PFSK-1 (cell line): ENCODE measurements around the gene RAP1GAP2.

Experiments
- FOXP2 ChIP-seq: optimal IDR thresholded peaks from 2 replicates; pipeline ENCODE3; 2011; ENCODE audit warnings: borderline replicate concordance, control low read depth, inconsistent platforms; ENCODE audit not compliant: insufficient read depth; ENCODE audit errors: extremely low read length, extremely low read depth
- POLR2AphosphoS5 ChIP-seq: IDR thresholded peaks from 2 replicates; pipeline ENCODE4 v1.6.1; 2012; ENCODE audit warnings: low read depth, mild to moderate bottlenecking, control low read depth, low read length, moderate library complexity
- REST ChIP-seq, 2 experiments: IDR thresholded peaks; 2 replicates each; pipeline versions ENCODE4 v1.6.1 to v1.8.0; 2011 to 2012; ENCODE audit warnings: low read depth in 2 of 2, low read length in 2 of 2, control low read depth in 1 of 2, inconsistent platforms in 1 of 2, mild to moderate bottlenecking in 1 of 2, moderate library complexity in 1 of 2; ENCODE audit not compliant: insufficient read depth in 1 of 2
- SIN3A ChIP-seq: IDR thresholded peaks from 2 replicates; pipeline ENCODE4 v1.6.1; 2012; ENCODE audit warnings: mild to moderate bottlenecking, low read length, moderate library complexity, borderline replicate concordance; ENCODE audit not compliant: insufficient read depth
- TAF1 ChIP-seq: IDR thresholded peaks from 2 replicates; pipeline ENCODE4 v1.6.1; 2012; ENCODE audit warnings: low read length, control low read depth, borderline replicate concordance; ENCODE audit not compliant: insufficient read depth

RAP1GAP2 gene

DNA sequence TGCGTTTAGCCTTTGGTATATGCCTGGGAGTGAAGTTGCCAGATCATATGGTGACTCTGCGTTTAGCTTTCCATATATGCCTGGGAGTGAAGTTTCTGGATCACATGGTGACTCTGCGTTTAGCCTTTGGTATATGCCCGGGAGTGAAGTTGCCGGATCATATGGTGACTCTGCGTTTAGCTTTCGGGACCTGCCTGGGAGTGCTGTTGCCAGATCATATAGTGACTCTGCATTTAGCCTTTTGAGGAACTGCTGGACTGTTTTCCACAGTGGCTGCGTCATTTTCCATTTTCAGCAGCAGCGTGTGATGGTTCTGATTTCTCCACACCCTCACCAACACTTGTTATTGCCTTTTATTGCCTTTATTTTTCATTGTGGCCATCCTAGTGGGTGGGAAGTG lies 194.2 kb downstream of the RAP1GAP2 start:
- TF ChIP-seq REST (IDR thresholded peaks at IDR 0.05; ENCODE audit: insufficient read depth in 1 of 2, low read depth in 2 of 2, low read length in 2 of 2) (no peak), SIN3A (no peak)

GRCh38 chr17:2994441-2994840 lies 198.2 kb downstream of the RAP1GAP2 start:
- TF ChIP-seq TAF1 (no peak), POLR2AphosphoS5 (no peak), SIN3A (no peak), REST (IDR thresholded peaks at IDR 0.05; ENCODE audit: insufficient read depth in 1 of 2, low read depth in 2 of 2, low read length in 2 of 2) (no peak), FOXP2 (no peak)

DNA sequence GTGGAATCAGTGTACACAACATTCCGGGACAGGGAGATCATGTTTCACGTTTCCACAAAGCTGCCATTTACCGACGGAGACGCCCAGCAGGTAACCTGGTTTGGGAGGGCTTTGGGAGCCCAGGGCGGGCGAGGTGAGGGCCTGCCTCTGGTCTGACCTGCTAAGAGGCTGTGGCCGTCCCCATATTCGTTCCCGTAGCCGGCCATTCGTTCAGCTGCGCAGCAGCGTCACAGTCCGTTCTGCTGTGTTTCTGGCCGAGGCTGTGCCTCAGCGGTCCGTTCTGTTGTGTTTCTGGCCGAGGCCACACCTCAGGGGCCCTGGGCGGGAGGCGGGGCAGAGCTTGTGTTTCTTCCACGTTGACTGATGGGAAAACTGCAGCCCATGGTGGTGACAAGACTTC lies 199.1 kb downstream of the RAP1GAP2 start:
- no peak for TF ChIP-seq SIN3A
- no peak for TF ChIP-seq FOXP2
- no peak for TF ChIP-seq TAF1
- TF ChIP-seq REST (IDR thresholded peaks at IDR 0.05; ENCODE audit: insufficient read depth in 1 of 2, low read depth in 2 of 2, low read length in 2 of 2): no peak
- no peak for TF ChIP-seq POLR2AphosphoS5

- TF ChIP-seq SIN3A: no peak
- no peak for TF ChIP-seq TAF1
Observed at GRCh38 chr17:2995886-2996809, 199.9 kb downstream of the RAP1GAP2 start.

GRCh38 chr17:2996810-2997670 lies 200.8 kb downstream of the RAP1GAP2 start:
- TF ChIP-seq TAF1 (no peak), SIN3A (no peak), POLR2AphosphoS5 (no peak), REST (IDR thresholded peaks at IDR 0.05; ENCODE audit: insufficient read depth in 1 of 2, low read depth in 2 of 2, low read length in 2 of 2) (no peak), FOXP2 (no peak)
